Measurements from ENCODE around the gene CAPN2.
"Not testable (repeated sequence)": the region's sequence is repeated elsewhere in the genome, so short reads cannot be mapped to it uniquely, and the experiment has no call there.

Gene CAPN2

DNA sequence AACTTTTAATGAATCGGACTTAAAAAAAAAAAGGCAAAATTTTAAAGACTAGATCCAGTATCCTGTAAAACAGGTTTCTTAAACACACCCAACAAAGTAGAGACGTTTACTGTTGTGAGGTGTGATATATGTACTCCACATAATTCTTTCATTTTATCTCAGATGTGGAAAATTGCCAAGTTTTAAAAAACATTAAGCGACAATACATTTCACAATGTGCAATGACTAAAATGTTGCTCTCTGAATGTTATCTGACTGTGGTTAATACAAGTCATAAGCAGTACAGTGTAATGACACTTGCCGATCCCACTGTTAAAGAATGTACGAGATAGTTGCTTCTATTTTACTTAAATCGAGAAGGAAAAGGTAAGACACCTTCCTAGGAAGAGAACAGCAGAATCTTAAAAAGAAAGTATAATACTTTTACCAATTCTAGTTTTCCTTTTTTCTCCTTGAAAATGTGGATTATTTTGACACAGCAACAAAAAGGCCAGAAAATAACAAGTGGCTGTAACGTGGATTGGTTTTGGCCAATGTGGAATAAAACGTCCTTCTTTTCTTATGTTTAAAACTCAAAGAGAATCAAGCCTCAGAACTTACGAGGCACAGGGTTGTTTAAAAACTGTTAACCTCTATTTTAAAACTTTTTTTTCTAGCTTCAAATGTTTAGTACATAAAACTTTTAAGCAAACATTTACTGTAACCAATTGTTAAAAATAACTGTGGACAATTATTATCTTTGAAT lies 82.0 kb downstream of the CAPN2 start:
- no peak for DNase-seq

DNA sequence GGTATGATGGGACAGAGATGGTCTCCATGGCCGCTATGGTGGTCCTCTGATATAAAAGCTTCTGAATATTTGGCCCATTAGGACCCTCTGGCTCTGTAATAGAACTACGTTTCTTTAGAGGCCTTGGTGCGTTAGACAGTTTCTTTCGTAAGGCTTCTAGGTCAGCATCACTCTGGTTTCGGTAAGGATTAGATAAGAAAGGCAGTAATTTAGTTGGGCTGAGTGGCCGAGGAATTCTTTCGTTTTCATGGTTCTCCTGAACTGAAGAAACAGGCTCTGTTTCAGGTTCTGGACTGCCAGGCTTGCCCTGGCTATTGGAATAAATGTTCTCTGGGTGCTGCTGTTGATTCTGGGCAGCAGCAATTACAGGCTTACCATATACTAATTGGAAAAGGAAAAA lies 83.9 kb downstream of the CAPN2 start:
- no peak for DNase-seq

- DNase-seq: no peak
These were observed 89.7 kb downstream of the CAPN2 start for GRCh38 chr1:223802032-223802431.

DNA sequence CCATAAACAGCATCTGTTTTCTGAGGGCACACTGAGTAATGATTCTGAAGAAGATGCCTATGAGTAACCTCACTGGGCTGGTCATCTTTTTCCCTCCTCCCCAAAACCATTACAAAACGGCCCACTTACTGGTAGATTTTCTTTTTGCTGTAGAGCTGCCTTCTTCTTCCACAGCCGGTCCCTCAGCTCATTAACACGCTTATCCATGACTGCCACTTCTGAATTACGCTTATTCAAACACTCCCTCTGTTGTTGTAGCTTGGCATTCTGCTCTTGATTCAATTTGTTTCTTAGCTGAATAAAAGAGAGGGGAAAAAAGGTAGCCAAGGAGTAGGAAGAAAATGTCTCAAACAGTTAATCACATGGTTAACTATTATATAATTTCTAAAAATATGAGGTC lies 90.3 kb downstream of the CAPN2 start:
- DNase-seq: no peak

GRCh38 chr1:223803211-223803610 lies 90.9 kb downstream of the CAPN2 start:
- DNase-seq: no peak

DNA sequence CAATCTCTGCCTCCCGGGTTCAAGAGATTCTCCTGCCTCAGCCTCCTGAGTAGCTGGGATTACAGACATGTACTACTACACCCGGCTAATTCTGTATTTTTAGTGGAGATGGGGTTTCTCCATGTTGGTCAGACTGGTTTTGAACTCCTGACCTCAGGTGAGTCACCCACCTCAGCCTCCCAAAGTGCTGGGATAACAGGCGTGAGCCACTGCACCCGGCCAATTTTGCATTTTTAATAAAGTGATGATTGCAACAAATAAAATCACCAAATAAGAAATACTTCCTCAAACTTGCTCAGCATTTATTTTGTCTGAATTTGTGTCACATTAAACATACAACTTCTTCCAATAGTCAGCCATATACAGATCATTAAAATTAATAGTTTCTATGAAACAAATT lies 97.6 kb downstream of the CAPN2 start:
- DNase-seq: not testable (repeated sequence)

- no peak for DNase-seq
These were observed 98.2 kb downstream of the CAPN2 start for GRCh38 chr1:223810586-223810985.

DNA sequence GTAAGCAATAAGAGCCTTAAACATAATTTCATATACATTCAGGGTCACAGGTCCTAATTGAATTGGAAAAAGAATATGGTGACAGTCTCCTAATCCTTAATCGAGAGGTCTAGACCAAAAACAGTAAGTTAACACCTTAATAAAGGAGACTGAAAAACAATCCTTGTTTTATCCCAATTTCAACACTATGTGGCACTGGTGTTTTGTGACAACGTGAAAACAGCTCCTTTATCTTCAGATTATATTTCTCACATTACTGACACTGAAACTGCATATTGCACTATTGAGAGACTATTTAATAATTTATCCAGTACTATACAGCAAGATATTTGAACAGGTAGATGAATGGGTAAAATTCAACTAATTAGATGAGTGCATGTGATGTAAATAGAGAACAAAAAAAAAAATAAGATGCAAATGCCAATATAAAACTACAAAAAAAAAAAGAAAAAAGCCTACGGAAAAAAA lies 99.3 kb downstream of the CAPN2 start:
- no peak for DNase-seq

GRCh38 chr1:223813645-223814044 lies 101.3 kb downstream of the CAPN2 start:
- no peak for DNase-seq

DNA sequence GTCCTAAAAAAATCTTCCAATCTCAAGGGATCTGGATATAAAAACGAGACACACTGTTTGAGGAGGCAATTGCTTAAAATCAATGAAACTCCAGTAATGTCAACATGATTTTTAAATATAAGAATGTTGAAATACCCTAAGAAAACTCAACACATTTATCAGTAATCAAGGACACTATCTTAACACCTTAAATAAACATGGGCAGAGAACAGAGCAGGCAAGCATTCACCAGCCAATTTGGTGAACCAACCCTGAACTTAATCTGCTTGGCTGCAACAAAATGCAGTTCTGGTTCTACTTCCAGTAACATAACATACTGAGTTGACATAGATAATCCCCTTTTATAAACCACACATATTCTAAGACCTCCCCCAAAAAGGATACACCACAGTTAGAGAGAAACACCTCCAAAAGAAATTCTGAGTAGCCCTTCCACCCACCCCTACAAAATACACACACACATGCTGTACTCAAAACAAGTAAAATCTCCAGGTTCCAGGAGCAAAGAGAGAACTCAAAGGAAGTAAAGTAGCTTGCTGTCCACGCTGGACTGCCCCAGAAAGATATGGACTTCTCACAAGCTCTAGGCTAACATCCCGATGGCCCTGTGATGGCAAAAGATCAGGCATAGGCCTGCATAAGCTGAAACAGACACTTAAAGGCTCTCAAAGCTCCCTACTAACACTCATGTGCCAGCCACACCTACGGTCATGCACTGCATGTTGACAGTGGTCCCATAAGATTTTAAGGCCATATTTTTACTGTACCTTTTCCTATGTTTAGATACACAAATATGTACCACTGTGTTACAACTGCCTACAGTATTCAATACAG lies 102.9 kb downstream of the CAPN2 start:
- no peak for DNase-seq

- DNase-seq: no peak
These were observed 103.5 kb downstream of the CAPN2 start for GRCh38 chr1:223815865-223816264.

- not testable (repeated sequence) for DNase-seq
These were observed 104.9 kb downstream of the CAPN2 start for GRCh38 chr1:223817265-223817664.

GRCh38 chr1:223819730-223820514 lies 107.6 kb downstream of the CAPN2 start:
- DNase-seq: no peak

DNA sequence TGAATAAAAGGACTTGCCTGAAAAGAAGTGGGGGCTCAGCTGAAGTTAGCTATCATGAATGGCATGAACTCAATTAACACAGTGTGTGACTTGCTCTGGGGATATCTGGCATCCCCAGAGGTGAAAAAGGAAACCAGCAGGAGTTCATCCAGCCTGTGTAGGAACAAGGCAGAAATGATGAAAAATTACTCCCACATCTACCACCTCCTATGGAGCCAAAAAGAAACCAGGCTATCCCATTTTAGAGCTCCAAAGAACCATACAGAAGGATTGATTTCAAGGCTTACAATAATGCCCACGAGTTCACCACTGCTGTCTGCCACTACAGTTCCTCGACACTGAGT lies 108.1 kb downstream of the CAPN2 start:
- no peak for DNase-seq

DNA sequence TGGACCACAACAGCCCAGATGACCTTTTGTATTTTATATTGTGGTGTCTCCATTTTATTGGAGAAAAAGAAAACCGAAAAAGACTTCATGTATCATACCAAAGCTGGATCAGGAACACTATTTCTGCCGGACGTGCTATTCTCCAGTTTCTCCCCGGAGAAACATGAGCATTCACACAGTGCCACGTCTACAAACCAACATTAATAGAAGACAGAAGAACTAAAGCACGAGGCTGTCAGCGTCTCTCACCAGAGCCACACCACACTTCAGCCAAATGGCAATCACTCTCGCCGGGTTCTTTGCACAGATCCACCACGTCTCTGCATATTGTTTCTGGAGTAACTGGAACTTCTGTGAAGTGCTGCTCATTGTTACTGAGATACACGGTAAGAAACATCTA lies 108.6 kb downstream of the CAPN2 start:
- DNase-seq: no peak

- no peak for DNase-seq
These were observed 111.9 kb downstream of the CAPN2 start for GRCh38 chr1:223824287-223824686.

DNA sequence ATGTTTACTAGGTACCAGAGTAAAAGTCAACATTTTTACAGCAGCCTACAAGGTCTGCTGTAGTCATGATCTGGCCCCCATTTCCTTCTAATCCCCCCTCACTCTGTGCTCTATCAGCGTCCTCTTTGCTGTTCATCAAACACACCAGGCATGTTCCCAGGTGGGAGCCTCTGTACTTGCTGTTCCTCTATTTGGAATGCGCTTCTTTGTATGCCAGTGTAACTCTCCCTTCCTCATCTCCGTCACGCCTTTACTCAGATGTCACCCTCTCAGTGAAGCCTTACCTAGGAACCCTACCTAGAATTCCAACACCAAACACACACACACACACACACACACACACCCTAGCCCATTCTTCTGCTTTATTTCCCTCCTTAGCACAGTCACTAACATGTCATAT lies 112.4 kb downstream of the CAPN2 start:
- no peak for DNase-seq

Measured in SIG-M5 (cell line).